GM12872 (cell line): ENCODE measurements around the gene GPR132.
A peak's percentile ranks its signal among the peaks of the same experiment; 100 is the strongest.

Experiments
- CTCF ChIP-seq: IDR thresholded peaks from 3 replicates; pipeline ENCODE4 v1.5.1; 2011; ENCODE audit warnings: low read depth, mild to moderate bottlenecking, low read length, moderate library complexity; ENCODE audit not compliant: insufficient read depth

GPR132 gene

GRCh38 chr14:105047283-105048016 lies 17.8 kb downstream of the GPR132 start:
- no peak for TF ChIP-seq CTCF

- TF ChIP-seq CTCF = no peak
Measured at GRCh38 chr14:105046891-105047282, 18.3 kb downstream of the GPR132 start.

GRCh38 chr14:105045710-105046326 lies 19.4 kb downstream of the GPR132 start:
- TF ChIP-seq CTCF = peak; percentile 98

GRCh38 chr14:105043641-105044040 lies 21.6 kb downstream of the GPR132 start:
- no peak for TF ChIP-seq CTCF

- TF ChIP-seq CTCF = no peak
Measured at GRCh38 chr14:105042813-105043212, 22.4 kb downstream of the GPR132 start.

- no peak for TF ChIP-seq CTCF
Measured at GRCh38 chr14:105041841-105042765, 23.1 kb downstream of the GPR132 start.
